HG02852 (cell line): ENCODE measurements around the gene CWC25.
"Not testable (repeated sequence)": the region's sequence is repeated elsewhere in the genome, so short reads cannot be mapped to it uniquely, and the experiment has no call there.

Source experiments
- ATAC-seq: cut with Tn5 transposase; IDR thresholded peaks from one replicate; pipeline ENCODE4 v1.9.1; 2021; ENCODE audit warnings: mild to moderate bottlenecking, moderate library complexity; ENCODE audit not compliant: unreplicated experiment

CWC25 gene

DNA sequence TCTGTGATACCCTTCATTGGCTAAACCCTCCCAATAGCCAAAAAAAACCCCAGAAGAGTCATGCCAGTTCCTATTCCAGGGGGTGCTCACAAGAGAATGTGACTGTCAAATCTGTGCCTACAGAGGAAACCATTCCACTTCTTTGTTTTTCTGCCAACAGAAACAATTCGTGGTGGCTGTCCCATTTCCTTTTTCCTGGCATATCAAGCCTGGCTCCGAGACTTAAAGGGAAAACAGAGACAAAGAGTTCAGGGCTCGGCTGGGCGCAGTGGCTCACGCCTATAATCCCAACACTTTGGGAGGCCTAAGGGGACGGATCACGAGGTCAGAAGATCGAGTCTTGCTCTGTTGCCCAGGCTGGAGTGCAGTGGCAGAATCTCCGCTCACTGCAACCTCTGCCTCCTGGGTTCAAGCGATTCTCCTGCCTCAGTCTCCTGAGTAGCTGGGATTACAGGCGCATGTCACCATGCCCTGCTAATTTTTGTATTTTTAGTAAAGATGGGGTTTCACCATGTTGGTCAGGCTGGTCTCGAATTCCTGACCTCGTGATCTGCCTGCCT, 34.9 kb downstream of the CWC25 start:
- not testable (repeated sequence) for ATAC-seq

- ATAC-seq = no peak
Observed at GRCh38 chr17:38789185-38789584, 35.9 kb downstream of the CWC25 start.

DNA sequence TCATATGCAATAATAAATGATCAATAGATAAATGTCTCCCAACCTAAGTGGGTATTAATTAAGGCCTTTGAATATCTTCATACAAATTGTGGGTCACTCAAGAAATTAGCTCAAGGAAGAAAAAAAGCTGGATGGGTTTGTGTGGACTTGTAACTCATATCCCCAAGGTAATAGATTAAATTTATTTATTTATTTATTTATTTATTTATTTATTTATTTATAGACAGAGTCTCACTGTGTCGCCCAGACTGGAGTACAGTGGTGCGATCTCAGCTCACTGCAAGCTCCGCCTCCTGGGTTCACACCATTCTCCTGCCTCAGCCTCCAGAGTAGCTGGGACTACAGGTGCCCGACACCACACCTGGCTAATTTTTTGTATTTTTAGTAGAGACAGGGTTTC, 37.1 kb downstream of the CWC25 start:
- ATAC-seq = not testable (repeated sequence)

- ATAC-seq = no peak
Observed at GRCh38 chr17:38786372-38786771, 38.7 kb downstream of the CWC25 start.

DNA sequence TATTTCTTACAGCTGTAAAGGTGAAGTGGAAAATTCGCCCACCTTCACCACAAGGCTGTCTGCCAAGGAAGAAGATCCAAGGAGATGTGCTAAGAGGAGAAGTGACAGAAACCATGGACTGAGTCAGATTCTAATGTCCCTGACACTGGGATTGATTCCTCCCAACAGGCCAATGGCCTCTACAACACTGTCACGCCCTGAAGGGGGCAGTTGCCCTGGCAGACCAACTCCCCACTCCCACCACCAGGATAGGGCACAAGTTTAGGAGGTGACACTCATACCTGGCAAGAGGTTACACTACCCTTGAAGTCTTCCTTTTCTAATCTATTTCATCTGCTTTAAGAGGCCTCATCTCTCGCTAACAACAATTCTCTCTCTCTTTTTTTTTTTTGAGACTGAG, 41.9 kb downstream of the CWC25 start:
- no peak for ATAC-seq

- ATAC-seq = no peak
Observed at GRCh38 chr17:38779965-38780752, 45.0 kb downstream of the CWC25 start.

DNA sequence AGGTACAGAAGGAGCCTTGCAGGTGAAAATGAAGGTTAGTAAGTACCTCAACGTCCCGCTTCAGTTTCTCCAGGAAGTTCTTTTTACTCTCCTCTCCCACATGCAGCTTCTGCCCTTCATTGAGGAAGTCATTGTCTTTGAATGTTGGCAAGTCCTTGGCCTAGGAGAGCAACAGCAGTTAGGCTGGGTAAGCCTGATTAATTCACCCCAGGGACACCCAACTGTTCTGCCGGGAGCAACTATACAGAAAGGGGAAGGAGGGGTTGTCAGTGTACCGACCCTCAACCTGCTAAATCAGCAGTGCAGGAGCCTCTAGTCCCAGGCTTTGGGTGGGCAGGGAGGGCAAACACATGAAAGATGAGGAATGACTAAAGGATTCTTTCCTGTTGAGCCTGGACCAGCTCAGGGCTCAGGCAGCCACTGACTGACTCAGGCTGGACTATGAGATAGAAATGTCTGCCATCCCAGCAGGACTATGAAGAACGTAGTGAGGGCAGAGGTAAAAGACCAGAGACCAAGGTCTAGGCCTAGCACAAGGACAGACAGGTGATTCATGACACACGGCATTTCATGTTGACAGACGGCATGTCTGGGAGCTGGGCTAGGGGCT, 47.4 kb downstream of the CWC25 start:
- ATAC-seq = no peak

GRCh38 chr17:38773258-38773657, 51.9 kb downstream of the CWC25 start:
- no peak for ATAC-seq

GRCh38 chr17:38768417-38768816, 56.7 kb downstream of the CWC25 start:
- no peak for ATAC-seq

DNA sequence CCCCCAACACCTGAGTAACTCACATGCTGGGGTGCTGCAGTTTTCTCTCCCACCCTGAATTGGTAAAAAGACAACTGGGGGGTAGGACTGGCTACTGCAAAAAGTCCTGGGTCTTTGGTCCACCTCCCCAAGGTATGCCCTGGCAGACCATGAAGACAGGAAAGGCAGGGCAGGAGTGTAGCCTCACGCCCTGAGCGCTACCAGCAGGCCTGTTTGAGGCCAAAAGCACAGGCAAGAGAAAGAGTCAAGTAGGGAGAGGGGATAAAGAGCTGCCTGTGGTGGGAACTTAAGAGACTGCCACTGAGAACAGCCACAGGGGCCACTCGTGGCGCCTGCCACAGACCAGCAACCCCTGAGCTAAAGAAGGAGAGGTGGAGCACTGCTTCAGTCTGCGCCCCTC, 58.8 kb downstream of the CWC25 start:
- ATAC-seq = no peak

- ATAC-seq = no peak
Observed at GRCh38 chr17:38762231-38762630, 62.9 kb downstream of the CWC25 start.

DNA sequence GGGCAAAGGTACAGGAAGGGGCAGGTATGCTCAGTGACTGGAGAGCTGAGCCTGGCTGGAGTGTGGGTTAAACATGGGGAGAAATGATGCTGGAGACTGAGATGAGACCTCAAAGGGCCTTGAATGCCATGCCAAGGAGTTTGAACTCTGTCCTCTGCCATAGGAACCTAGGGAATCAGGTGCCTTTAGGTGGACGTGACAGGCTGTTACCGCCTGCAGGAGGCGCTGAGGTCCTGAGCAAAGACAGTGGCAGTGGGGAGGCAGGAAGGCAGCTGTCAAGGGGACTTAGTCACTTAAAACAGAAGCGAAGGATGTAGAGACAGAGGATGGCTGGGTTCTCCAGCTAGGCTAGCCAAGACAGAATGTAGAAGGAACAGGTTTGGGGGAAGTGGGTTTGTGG, 63.5 kb downstream of the CWC25 start:
- no peak for ATAC-seq

GRCh38 chr17:38753071-38753506, 72.0 kb downstream of the CWC25 start:
- ATAC-seq = no peak

DNA sequence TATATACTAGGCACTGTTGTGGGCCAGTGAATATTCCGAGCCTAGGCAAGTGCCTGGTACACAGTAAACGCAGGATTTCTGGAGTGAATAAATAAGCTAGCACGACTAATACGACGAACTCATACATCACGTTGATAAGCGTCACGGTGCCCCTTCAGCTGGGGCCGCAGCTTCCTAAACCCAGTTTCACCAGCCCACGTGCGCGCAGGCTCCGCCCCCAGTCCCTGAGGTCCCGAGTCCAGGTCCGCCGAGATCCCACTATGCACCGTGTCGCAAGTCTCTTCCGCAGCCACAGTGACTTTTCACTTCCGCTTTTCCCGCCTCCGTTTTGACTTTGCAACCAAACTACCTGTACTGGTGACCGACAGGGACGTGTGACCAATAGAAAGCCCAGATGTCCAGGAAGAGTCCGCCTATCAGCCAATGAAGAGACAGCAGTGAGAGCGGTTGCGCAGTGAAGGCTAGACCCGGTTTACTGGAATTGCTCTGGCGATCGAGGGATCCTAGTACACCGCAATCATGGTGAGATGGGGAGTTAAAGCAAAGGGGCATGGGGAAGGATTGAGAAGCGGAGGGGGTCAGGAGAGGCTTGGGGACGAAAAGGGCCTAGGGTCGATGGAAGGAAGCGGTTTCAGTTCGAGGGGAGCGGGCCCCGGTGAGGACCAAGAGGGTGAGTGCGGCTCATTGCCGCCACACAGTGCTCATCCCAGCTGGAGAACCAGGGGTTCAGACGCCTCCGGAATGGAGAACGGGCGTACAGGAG, 72.6 kb downstream of the CWC25 start, which contains the start of gene PSMB3:
PSMB3 (plus strand) TSS at position 434 of the 763 bp plus-strand sequence; CDS start at position 520, 86 bp downstream.
- peak; percentile 82 for ATAC-seq

DNA sequence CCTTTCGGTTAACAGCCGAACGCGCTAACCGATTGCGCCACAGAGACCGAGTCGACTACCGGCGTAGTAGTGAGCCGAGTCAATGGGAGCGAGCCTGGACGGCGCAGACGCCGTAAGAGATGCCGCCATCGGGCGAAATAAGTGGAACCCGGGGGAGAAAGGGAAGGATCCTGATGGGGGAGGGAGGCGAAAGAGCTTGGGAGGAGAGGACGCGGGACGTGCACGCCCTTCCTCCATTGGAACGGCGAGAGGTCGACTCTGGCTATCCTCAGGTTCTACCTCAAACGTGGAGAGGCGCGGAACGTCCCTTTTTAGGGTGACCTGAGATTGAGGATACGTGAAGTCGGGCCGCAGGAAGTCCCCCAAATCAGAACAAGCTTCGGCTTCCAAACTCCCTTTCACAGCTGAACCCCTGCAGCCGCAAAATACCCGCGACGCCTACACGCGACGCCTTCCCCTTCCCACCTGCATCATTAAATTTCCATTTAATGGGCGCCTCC, 73.3 kb downstream of the CWC25 start:
- peak; percentile 16 for ATAC-seq

- ATAC-seq = no peak
Observed at GRCh38 chr17:38751144-38751807, 73.8 kb downstream of the CWC25 start.
